SJSA1 (cell line): ENCODE measurements around the gene COG6. TPM values are rescaled to one million over a fixed set of nuclear protein-coding genes. Genes with fewer than 3 reads are reported as not detected.

Source experiments
- DNase-seq, 2 experiments: peaks; one replicate each; pipeline ENCODE4 v3.0.0-alpha.2; 2015 to 2020; ENCODE audit warnings: low spot score in 2 of 2, low read depth in 1 of 2
- H3K27ac ChIP-seq: fragments of 250-450 bp; sonication (Bioruptor Pico); 2 replicates; pipeline ENCODE4 v1.5.1; 2020; ENCODE audit warnings: mild to moderate bottlenecking, moderate library complexity
- H3K27me3 ChIP-seq: fragments of 250-450 bp; sonication (Bioruptor Pico); replicated peaks from 2 replicates; pipeline ENCODE4 v1.5.1; 2020; ENCODE audit warnings: mild to moderate bottlenecking, moderate library complexity
- H3K36me3 ChIP-seq: fragments of 250-450 bp; sonication (Bioruptor Pico); 2 replicates; pipeline ENCODE4 v1.5.1; 2020; ENCODE audit warnings: mild to moderate bottlenecking
- H3K4me1 ChIP-seq: fragments of 250-450 bp; sonication (Bioruptor Pico); replicated peaks from 2 replicates; pipeline ENCODE4 v1.6.1; 2021; ENCODE audit warnings: mild to moderate bottlenecking
- H3K4me3 ChIP-seq: fragments of 250-450 bp; sonication (Bioruptor Pico); 2 replicates; pipeline ENCODE4 v1.5.1; 2020; ENCODE audit warnings: mild to moderate bottlenecking
- H3K9me3 ChIP-seq: fragments of 250-450 bp; sonication (Bioruptor Pico); replicated peaks from 2 replicates; pipeline ENCODE4 v1.5.1; 2020; ENCODE audit warnings: mild to moderate bottlenecking
- total RNA-seq: library from RNA; depleted of rRNA; stranded (reverse); fragments of >200 nt; shearing (Covaris generic); gene quantifications from 2 replicates; pipeline ENCODE4 v1.2.3, GENCODE V29; 2014

COG6 gene
- total RNA-seq, 1 experiment from 2014 or later = 21.9 TPM

- Histone ChIP-seq H3K27ac (no peak overlapping the region), H3K4me1 (peaks cover 22% of the 10 kb centered on the region), H3K9me3 (no peaks in the 10 kb centered on the region), H3K4me3 (no peak overlapping the region), H3K27me3 (no peaks in the 10 kb centered on the region), H3K36me3 (no peaks in the 10 kb centered on the region)
- no peak for DNase-seq
Measured at GRCh38 chr13:39766464-39767158, 111.1 kb downstream of the COG6 start.

GRCh38 chr13:39767791-39768517 lies 112.5 kb downstream of the COG6 start:
- H3K4me1 ChIP-seq = peaks cover 22% of the 10 kb centered on the region
- H3K27ac ChIP-seq = no peak overlapping the region
- no peaks in the 10 kb centered on the region for H3K36me3 ChIP-seq
- peak; percentile 67 to 74 for DNase-seq
- H3K4me3 ChIP-seq = no peak overlapping the region
- no peaks in the 10 kb centered on the region for H3K27me3 ChIP-seq
- H3K9me3 ChIP-seq = no peaks in the 10 kb centered on the region

- Histone ChIP-seq H3K4me1 (peaks cover 22% of the 10 kb centered on the region), H3K27ac (0 out of 2 replicates have a peak overlapping the region, but pooled peaks have one; percentile 3), H3K9me3 (no peaks in the 10 kb centered on the region), H3K27me3 (no peaks in the 10 kb centered on the region), H3K36me3 (no peaks in the 10 kb centered on the region), H3K4me3 (no peak overlapping the region)
- DNase-seq = peak in 1 of 2 experiments; percentile 27
Measured at GRCh38 chr13:39768962-39769361, 113.5 kb downstream of the COG6 start.

GRCh38 chr13:39770221-39771090 lies 115.0 kb downstream of the COG6 start:
- Histone ChIP-seq H3K27me3 (no peaks in the 10 kb centered on the region), H3K9me3 (no peaks in the 10 kb centered on the region), H3K36me3 (no peaks in the 10 kb centered on the region), H3K4me1 (peaks cover 27% of the 10 kb centered on the region), H3K4me3 (no peak overlapping the region), H3K27ac (no peak overlapping the region)
- no peak for DNase-seq

- no peak for DNase-seq
- Histone ChIP-seq H3K27me3 (no peaks in the 10 kb centered on the region), H3K27ac (no peak overlapping the region), H3K4me1 (peaks cover 42% of the 10 kb centered on the region), H3K9me3 (no peaks in the 10 kb centered on the region), H3K4me3 (no peak overlapping the region), H3K36me3 (no peaks in the 10 kb centered on the region)
Measured at GRCh38 chr13:39773833-39774232, 118.4 kb downstream of the COG6 start.

GRCh38 chr13:39776439-39776838 lies 121.0 kb downstream of the COG6 start:
- Histone ChIP-seq H3K27ac (peak overlapping the region; percentile 60), H3K4me3 (no peak overlapping the region), H3K27me3 (no peaks in the 10 kb centered on the region)

GRCh38 chr13:39777021-39777420 lies 121.6 kb downstream of the COG6 start:
- no peaks in the 10 kb centered on the region for H3K27me3 ChIP-seq
- H3K36me3 ChIP-seq = no peaks in the 10 kb centered on the region
- H3K9me3 ChIP-seq = no peaks in the 10 kb centered on the region
- no peak for DNase-seq
- H3K27ac ChIP-seq = peak overlapping the region; percentile 60
- peaks cover 45% of the 10 kb centered on the region for H3K4me1 ChIP-seq
- H3K4me3 ChIP-seq = no peak overlapping the region

More at GRCh38 chr13:39776439-39776838, 121.0 kb downstream of the COG6 start:
- Histone ChIP-seq H3K36me3 (no peaks in the 10 kb centered on the region), H3K9me3 (no peaks in the 10 kb centered on the region), H3K4me1 (peaks cover 45% of the 10 kb centered on the region)
- peak in 1 of 2 experiments; percentile 82 for DNase-seq

GRCh38 chr13:39777527-39778061 lies 122.1 kb downstream of the COG6 start:
- peaks cover 45% of the 10 kb centered on the region for H3K4me1 ChIP-seq
- DNase-seq = peak; percentile 44 to 61
- H3K27ac ChIP-seq = peak overlapping the region; percentile 60

GRCh38 chr13:39779337-39780265 lies 124.1 kb downstream of the COG6 start:
- no peak overlapping the region for H3K27ac ChIP-seq
- H3K4me1 ChIP-seq = peaks cover 54% of the 10 kb centered on the region
- peak; percentile 47 to 52 for DNase-seq

More at GRCh38 chr13:39777527-39778061, 122.1 kb downstream of the COG6 start:
- H3K4me3 ChIP-seq = no peak overlapping the region
- H3K36me3 ChIP-seq = no peaks in the 10 kb centered on the region
- no peaks in the 10 kb centered on the region for H3K27me3 ChIP-seq
- no peaks in the 10 kb centered on the region for H3K9me3 ChIP-seq

GRCh38 chr13:39780711-39781110 lies 125.2 kb downstream of the COG6 start:
- Histone ChIP-seq H3K27ac (no peak overlapping the region), H3K4me1 (peaks cover 47% of the 10 kb centered on the region), H3K36me3 (no peaks in the 10 kb centered on the region), H3K4me3 (no peak overlapping the region), H3K9me3 (no peaks in the 10 kb centered on the region), H3K27me3 (no peaks in the 10 kb centered on the region)
- DNase-seq = no peak

More at GRCh38 chr13:39779337-39780265, 124.1 kb downstream of the COG6 start:
- H3K9me3 ChIP-seq = no peaks in the 10 kb centered on the region
- H3K4me3 ChIP-seq = no peak overlapping the region
- H3K27me3 ChIP-seq = no peaks in the 10 kb centered on the region
- H3K36me3 ChIP-seq = no peaks in the 10 kb centered on the region

- Histone ChIP-seq H3K9me3 (no peaks in the 10 kb centered on the region), H3K27ac (no peak overlapping the region), H3K4me3 (no peak overlapping the region), H3K27me3 (no peaks in the 10 kb centered on the region), H3K4me1 (peaks cover 41% of the 10 kb centered on the region), H3K36me3 (no peaks in the 10 kb centered on the region)
- no peak for DNase-seq
Measured at GRCh38 chr13:39781381-39781780, 125.9 kb downstream of the COG6 start.

- no peak overlapping the region for H3K27ac ChIP-seq
Measured at GRCh38 chr13:39783051-39783450, 127.6 kb downstream of the COG6 start.

More at GRCh38 chr13:39783051-39783450, 127.6 kb downstream of the COG6 start:
- DNase-seq = no peak
- no peaks in the 10 kb centered on the region for H3K27me3 ChIP-seq
- no peak overlapping the region for H3K4me3 ChIP-seq
- no peaks in the 10 kb centered on the region for H3K36me3 ChIP-seq
- peaks cover 28% of the 10 kb centered on the region for H3K4me1 ChIP-seq
- no peaks in the 10 kb centered on the region for H3K9me3 ChIP-seq
